Panc1 (cell line): ENCODE results near the gene TTC27. TPM values are rescaled to one million over a fixed set of nuclear protein-coding genes. Genes with fewer than 3 reads are reported as not detected.

Source experiments
- ATAC-seq: fragments of 200-7000 bp; cut with Tn5 transposase; 2 replicates; pipeline ENCODE4 v1.9.1; 2020; ENCODE audit warnings: mild to moderate bottlenecking, moderate library complexity
- BruUV-seq: library from RNA; stranded (reverse); fragments of 400-500 nt; replicated peaks from 2 replicates; lab custom pipeline; 2021; lab: Mats Ljungman, UMichigan
- CTCF ChIA-PET: fragments of 300-600 bp; sonication (Branson Sonifier 250); formaldehyde crosslinking; loops from one replicate; lab custom pipeline; 2022; ENCODE audit warnings: antibody characterized with exemption; lab: Charles Lee
- POLR2A ChIA-PET: fragments of 300-600 bp; sonication (Branson Sonifier 250); formaldehyde crosslinking; loops from one replicate; lab custom pipeline; 2022; ENCODE audit warnings: antibody characterized with exemption; lab: Charles Lee
- DNase-seq: peaks from one replicate; pipeline ENCODE4 v3.0.0-alpha.2; 2010; ENCODE audit warnings: low read depth, low spot score
- H3K27ac ChIP-seq: 2 replicates; pipeline ENCODE4 v1.5.1; 2011; ENCODE audit warnings: mild to moderate bottlenecking, low read length, inconsistent platforms
- H3K27me3 ChIP-seq: fragments of 200-500 bp; sonication (Bioruptor generic); 2 replicates; pipeline ENCODE4 v1.6.0; 2014; ENCODE audit warnings: low read length, inconsistent platforms; ENCODE audit not compliant: control insufficient read depth, insufficient read depth
- H3K36me3 ChIP-seq: fragments of 200-500 bp; sonication (Bioruptor generic); 2 replicates; pipeline ENCODE4 v1.5.1; 2014; ENCODE audit warnings: inconsistent platforms, mild to moderate bottlenecking, low read length, moderate library complexity; ENCODE audit not compliant: control insufficient read depth, insufficient read depth
- H3K4me1 ChIP-seq: 2 replicates; pipeline ENCODE4 v1.5.1; 2011; ENCODE audit warnings: inconsistent platforms, mild to moderate bottlenecking, low read length, moderate library complexity; ENCODE audit not compliant: control insufficient read depth, insufficient read depth
- H3K4me3 ChIP-seq, 2 experiments: 2 replicates each; pipeline ENCODE4 v1.5.1; 2011 to 2012; ENCODE audit warnings: low read depth in 2 of 2, low read length in 2 of 2, mild to moderate bottlenecking in 2 of 2, inconsistent platforms in 1 of 2, moderate library complexity in 1 of 2
- H3K9me3 ChIP-seq: fragments of 200-500 bp; sonication (Bioruptor generic); 2 replicates; pipeline ENCODE4 v1.5.1; 2014; ENCODE audit warnings: low read depth, mild to moderate bottlenecking, inconsistent platforms, low read length, moderate library complexity; ENCODE audit not compliant: control insufficient read depth, insufficient read depth
- CTCF ChIP-seq: fragments of 450-650 bp; IDR thresholded peaks from 2 replicates; pipeline ENCODE4 v1.5.1; 2017; ENCODE audit warnings: mild to moderate bottlenecking
- POLR2AphosphoS5 ChIP-seq: IDR thresholded peaks from 2 replicates; pipeline ENCODE4 v1.6.1; 2012; ENCODE audit warnings: mild to moderate bottlenecking, low read depth, low read length, moderate library complexity
- REST ChIP-seq, 2 experiments: IDR thresholded peaks; 2 replicates each; pipeline ENCODE4 v1.6.1; 2011 to 2012; ENCODE audit warnings: low read depth in 2 of 2, control low read depth in 1 of 2, low read length in 1 of 2, mild to moderate bottlenecking in 1 of 2, moderate library complexity in 1 of 2; ENCODE audit not compliant: insufficient read depth in 1 of 2
- SIN3A ChIP-seq: IDR thresholded peaks from 2 replicates; pipeline ENCODE4 v1.6.1; 2012; ENCODE audit warnings: low read depth, mild to moderate bottlenecking, low read length, moderate library complexity, borderline replicate concordance; ENCODE audit not compliant: insufficient read depth
- TCF7L2 ChIP-seq: IDR thresholded peaks from 2 replicates; pipeline ENCODE4 v1.6.1; 2011; ENCODE audit warnings: mild to moderate bottlenecking, low read depth, low read length, inconsistent platforms
- in situ Hi-C: cut with HindIII; loops from 2 replicates; pipeline ENCODE4 v1.10.0; 2016; ENCODE audit warnings: low sequenced_read_pairs, low pct_unique_long_range_greater_than_20kb
- intact Hi-C: fragments of 100-400 bp; cut with micrococcal nuclease; formaldehyde crosslinking; loops from one replicate; pipeline ENCODE4 v1.10.0; 2022; ENCODE audit not compliant: unreplicated experiment
- total RNA-seq: library from RNA; stranded (reverse); gene quantifications from one replicate; pipeline ENCODE4 v1.2.1, GENCODE V29; 2021; ENCODE audit not compliant: unreplicated experiment

The TTC27 gene
- total RNA-seq, 1 experiment from 2014 or later: 24.7 TPM

GRCh38 chr2:32852856-32853255 is 225.0 kb downstream of the TTC27 start:
- ChIA-PET CTCF (interaction anchor here (0.6 kb wide), 1 partner anchor 9 kb away, joined by 9 read pairs; no protein-coding TSS in a partner anchor), POLR2A (interaction anchor here (0.7 kb wide), 1 partner anchor 111 kb away, joined by 3 read pairs; no protein-coding TSS in a partner anchor)
- no peaks in the 10 kb centered on the region; the same call in 1 of the 2 replicates for H3K27me3 ChIP-seq
- BruUV-seq: no TSS peak
- TF ChIP-seq TCF7L2: no peak
- no peak for TF ChIP-seq POLR2AphosphoS5
- no peak for TF ChIP-seq REST (IDR thresholded peaks at IDR 0.05; ENCODE audit: insufficient read depth in 1 of 2, low read depth in 2 of 2, low read length in 1 of 2)
- no peak for TF ChIP-seq CTCF
- no peak for TF ChIP-seq SIN3A
- no peak overlapping the region for H3K4me3 ChIP-seq
- no peak for DNase-seq
- H3K4me1 ChIP-seq: no peaks in the 10 kb centered on the region
- no peaks in the 10 kb centered on the region for H3K9me3 ChIP-seq
- ATAC-seq: no peak
- no peaks in the 10 kb centered on the region for H3K36me3 ChIP-seq
- H3K27ac ChIP-seq: no peak overlapping the region
- in situ Hi-C loops: no loop called here
- intact Hi-C loops: no loop called here

- BruUV-seq: no TSS peak
- in situ Hi-C loops (no loop called here), intact Hi-C loops (no loop called here)
- POLR2A ChIA-PET: no interaction called here
- H3K4me1 ChIP-seq: no peaks in the 10 kb centered on the region
- H3K36me3 ChIP-seq: no peaks in the 10 kb centered on the region
- H3K4me3 ChIP-seq: no peak overlapping the region
- CTCF ChIA-PET: no interaction called here
- no peak for DNase-seq
- no peaks in the 10 kb centered on the region for H3K9me3 ChIP-seq
- H3K27me3 ChIP-seq: no peaks in the 10 kb centered on the region; the same call in 1 of the 2 replicates
- H3K27ac ChIP-seq: no peak overlapping the region
- TF ChIP-seq TCF7L2: no peak
- TF ChIP-seq REST (IDR thresholded peaks at IDR 0.05; ENCODE audit: insufficient read depth in 1 of 2, low read depth in 2 of 2, low read length in 1 of 2): no peak
- no peak for TF ChIP-seq CTCF
- no peak for TF ChIP-seq POLR2AphosphoS5
- no peak for TF ChIP-seq SIN3A
- ATAC-seq: no peak
Observed at GRCh38 chr2:32856891-32857290, 229.0 kb downstream of the TTC27 start.
